NCI-H2171 treated with DMSO at 0.1 percent for 48 hours (cell line): ENCODE data around the gene UBN1.
A peak's percentile ranks its signal among the peaks of the same experiment; 100 is the strongest.

Experiments
- DNase-seq: peaks from one replicate; lab custom pipeline; 2025; lab: John Stamatoyannopoulos, UW

The UBN1 gene

GRCh38 chr16:4904108-4904941, 57.0 kb downstream of the UBN1 start:
- no peak for DNase-seq

- DNase-seq: no peak
Measured at GRCh38 chr16:4904942-4905615, 57.8 kb downstream of the UBN1 start.

GRCh38 chr16:4908854-4909401, 61.6 kb downstream of the UBN1 start:
- no peak for DNase-seq

GRCh38 chr16:4909825-4910224, 62.5 kb downstream of the UBN1 start:
- no peak for DNase-seq

- no peak for DNase-seq
Measured at GRCh38 chr16:4910828-4911227, 63.5 kb downstream of the UBN1 start.

- DNase-seq: no peak
Measured at GRCh38 chr16:4911970-4912386, 64.7 kb downstream of the UBN1 start.

GRCh38 chr16:4913130-4913773, 66.0 kb downstream of the UBN1 start:
- DNase-seq: no peak

- no peak for DNase-seq
Measured at GRCh38 chr16:4913774-4914525, 66.7 kb downstream of the UBN1 start.

- no peak for DNase-seq
Measured at GRCh38 chr16:4914528-4915225, 67.4 kb downstream of the UBN1 start.

GRCh38 chr16:4915226-4915761, 68.0 kb downstream of the UBN1 start:
- DNase-seq: no peak

- DNase-seq: no peak
Measured at GRCh38 chr16:4917117-4917516, 69.8 kb downstream of the UBN1 start.

- no peak for DNase-seq
Measured at GRCh38 chr16:4918781-4919251, 71.5 kb downstream of the UBN1 start.

- no peak for DNase-seq
Measured at GRCh38 chr16:4920826-4921225, 73.5 kb downstream of the UBN1 start.

GRCh38 chr16:4922721-4923342, 75.6 kb downstream of the UBN1 start:
- peak; percentile 60 for DNase-seq

GRCh38 chr16:4923853-4924252, 76.6 kb downstream of the UBN1 start:
- DNase-seq: peak; percentile 39

GRCh38 chr16:4924593-4925292, 77.5 kb downstream of the UBN1 start:
- no peak for DNase-seq

GRCh38 chr16:4925293-4925607, 78.0 kb downstream of the UBN1 start:
- DNase-seq: no peak

GRCh38 chr16:4925791-4926190, 78.5 kb downstream of the UBN1 start:
- DNase-seq: no peak

GRCh38 chr16:4926928-4927327, 79.6 kb downstream of the UBN1 start:
- DNase-seq: no peak

- DNase-seq: no peak
Measured at GRCh38 chr16:4927661-4928060, 80.4 kb downstream of the UBN1 start.
